ENCODE measurements around the gene RBKS. TPM values are rescaled to one million over a fixed set of nuclear protein-coding genes. Genes with fewer than 3 reads are reported as not detected.

RBKS gene
- polyA plus RNA-seq, 1 of the 3 experiments (the other 2 are of a cell fraction): 7.4 TPM

- Histone ChIP-seq H3F3A (replicated peaks; ENCODE audit: insufficient read depth) (no peaks in the 10 kb centered on the region), H2AFZ (ENCODE audit: low read depth) (no peak overlapping the region), H3K9me3 (no peaks in the 10 kb centered on the region), H3K9me2 (no peaks in the 10 kb centered on the region), H3K79me2 (ENCODE audit: insufficient read depth) (no peaks in the 10 kb centered on the region), H3K27me3 (ENCODE audit: insufficient read depth) (no peaks in the 10 kb centered on the region), H4K20me1 (ENCODE audit: insufficient read depth) (no peaks in the 10 kb centered on the region), H3K4me2 (no peak overlapping the region), H3K36me3 (replicated peaks in 1 of 2; ENCODE audit: control insufficient read depth in 1 of 2, insufficient read depth in 2 of 2, low read length in 1 of 2) (no peaks in the 10 kb centered on the region), H3K4me3 (ENCODE audit: low read depth in 2 of 2, low read length in 1 of 2) (no peak overlapping the region), H3K27ac (ENCODE audit: low read depth in 2 of 2, low read length in 1 of 2) (no peak overlapping the region), H3K4me1 (ENCODE audit: control insufficient read depth in 1 of 2, insufficient read depth in 2 of 2, low read depth in 1 of 2, low read length in 1 of 2) (no peaks in the 10 kb centered on the region), H3K9ac (no peak overlapping the region)
- CTCF ChIA-PET: interaction anchor here (1.1 to 2.4 kb wide), 2 partner anchors 19 to 24 kb away, joined by 3 to 5 read pairs; no protein-coding TSS in a partner anchor
- DNase-seq: no peak
- POLR2A ChIA-PET: no interaction called here
- whole genome bisulfite sequencing (ENCODE audit: low lambda C conversion rate): 84% methylated on average over 1 of the region's 1 CpG
- TF ChIP-seq REST (IDR thresholded peaks at IDR 0.05; ENCODE audit: low read depth, low read length) (no peak), GABPA (IDR thresholded peaks at IDR 0.05; ENCODE audit: low read depth) (no peak), TAF1 (IDR thresholded peaks at IDR 0.05; ENCODE audit: borderline replicate concordance, low read depth, low read length) (no peak), SMC3 (IDR thresholded peaks at IDR 0.05; ENCODE audit: low read depth, low read length) (no peak), TCF12 (IDR thresholded peaks at IDR 0.05) (no peak), MXI1 (IDR thresholded peaks at IDR 0.05; ENCODE audit: low read depth, low read length) (no peak), ELF1 (IDR thresholded peaks at IDR 0.05) (no peak), YY1 (IDR thresholded peaks at IDR 0.05; ENCODE audit: low read depth) (no peak), USF1 (IDR thresholded peaks at IDR 0.05; ENCODE audit: borderline replicate concordance, low read depth) (no peak), TEAD4 (IDR thresholded peaks at IDR 0.05; ENCODE audit: borderline replicate concordance, insufficient read depth) (no peak), CTCF (IDR thresholded peaks at IDR 0.05) (no peak), IRF3 (IDR thresholded peaks at IDR 0.05; ENCODE audit: low read depth, low read length) (no peak), EZH2phosphoT487 (IDR thresholded peaks at IDR 0.05; ENCODE audit: borderline replicate concordance, low read depth) (no peak), CHD2 (IDR thresholded peaks at IDR 0.05; ENCODE audit: low read length, partially characterized antibody) (no peak), JUND (IDR thresholded peaks at IDR 0.05) (no peak)
- TF ChIP-seq, protein P1, sequence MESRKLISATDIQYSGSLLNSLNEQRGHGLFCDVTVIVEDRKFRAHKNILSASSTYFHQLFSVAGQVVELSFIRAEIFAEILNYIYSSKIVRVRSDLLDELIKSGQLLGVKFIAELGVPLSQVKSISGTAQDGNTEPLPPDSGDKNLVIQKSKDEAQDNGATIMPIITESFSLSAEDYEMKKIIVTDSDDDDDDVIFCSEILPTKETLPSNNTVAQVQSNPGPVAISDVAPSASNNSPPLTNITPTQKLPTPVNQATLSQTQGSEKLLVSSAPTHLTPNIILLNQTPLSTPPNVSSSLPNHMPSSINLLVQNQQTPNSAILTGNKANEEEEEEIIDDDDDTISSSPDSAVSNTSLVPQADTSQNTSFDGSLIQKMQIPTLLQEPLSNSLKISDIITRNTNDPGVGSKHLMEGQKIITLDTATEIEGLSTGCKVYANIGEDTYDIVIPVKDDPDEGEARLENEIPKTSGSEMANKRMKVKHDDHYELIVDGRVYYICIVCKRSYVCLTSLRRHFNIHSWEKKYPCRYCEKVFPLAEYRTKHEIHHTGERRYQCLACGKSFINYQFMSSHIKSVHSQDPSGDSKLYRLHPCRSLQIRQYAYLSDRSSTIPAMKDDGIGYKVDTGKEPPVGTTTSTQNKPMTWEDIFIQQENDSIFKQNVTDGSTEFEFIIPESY (IDR thresholded peaks at IDR 0.05; ENCODE audit: borderline replicate concordance, low read depth): no peak
- TF ChIP-seq, protein P2, sequence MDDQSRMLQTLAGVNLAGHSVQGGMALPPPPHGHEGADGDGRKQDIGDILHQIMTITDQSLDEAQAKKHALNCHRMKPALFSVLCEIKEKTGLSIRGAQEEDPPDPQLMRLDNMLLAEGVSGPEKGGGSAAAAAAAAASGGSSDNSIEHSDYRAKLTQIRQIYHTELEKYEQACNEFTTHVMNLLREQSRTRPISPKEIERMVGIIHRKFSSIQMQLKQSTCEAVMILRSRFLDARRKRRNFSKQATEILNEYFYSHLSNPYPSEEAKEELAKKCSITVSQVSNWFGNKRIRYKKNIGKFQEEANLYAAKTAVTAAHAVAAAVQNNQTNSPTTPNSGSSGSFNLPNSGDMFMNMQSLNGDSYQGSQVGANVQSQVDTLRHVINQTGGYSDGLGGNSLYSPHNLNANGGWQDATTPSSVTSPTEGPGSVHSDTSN (IDR thresholded peaks at IDR 0.05): no peak
- TF ChIP-seq, protein P3, sequence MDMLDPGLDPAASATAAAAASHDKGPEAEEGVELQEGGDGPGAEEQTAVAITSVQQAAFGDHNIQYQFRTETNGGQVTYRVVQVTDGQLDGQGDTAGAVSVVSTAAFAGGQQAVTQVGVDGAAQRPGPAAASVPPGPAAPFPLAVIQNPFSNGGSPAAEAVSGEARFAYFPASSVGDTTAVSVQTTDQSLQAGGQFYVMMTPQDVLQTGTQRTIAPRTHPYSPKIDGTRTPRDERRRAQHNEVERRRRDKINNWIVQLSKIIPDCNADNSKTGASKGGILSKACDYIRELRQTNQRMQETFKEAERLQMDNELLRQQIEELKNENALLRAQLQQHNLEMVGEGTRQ (IDR thresholded peaks at IDR 0.05; ENCODE audit: borderline replicate concordance, low read depth, low read length): no peak
Observed at GRCh38 chr2:27828305-27828704, 61.9 kb downstream of the RBKS start.

All from SK-N-SH (cell line).